GM18870 (cell line): ENCODE data around the gene SLC27A3.
A peak's percentile ranks its signal among the peaks of the same experiment; 100 is the strongest.

ENCODE experiments used
- ATAC-seq: cut with Tn5 transposase; IDR thresholded peaks from one replicate; pipeline ENCODE4 v1.9.1; 2021; ENCODE audit warnings: moderate library complexity; ENCODE audit not compliant: unreplicated experiment

The SLC27A3 gene

DNA sequence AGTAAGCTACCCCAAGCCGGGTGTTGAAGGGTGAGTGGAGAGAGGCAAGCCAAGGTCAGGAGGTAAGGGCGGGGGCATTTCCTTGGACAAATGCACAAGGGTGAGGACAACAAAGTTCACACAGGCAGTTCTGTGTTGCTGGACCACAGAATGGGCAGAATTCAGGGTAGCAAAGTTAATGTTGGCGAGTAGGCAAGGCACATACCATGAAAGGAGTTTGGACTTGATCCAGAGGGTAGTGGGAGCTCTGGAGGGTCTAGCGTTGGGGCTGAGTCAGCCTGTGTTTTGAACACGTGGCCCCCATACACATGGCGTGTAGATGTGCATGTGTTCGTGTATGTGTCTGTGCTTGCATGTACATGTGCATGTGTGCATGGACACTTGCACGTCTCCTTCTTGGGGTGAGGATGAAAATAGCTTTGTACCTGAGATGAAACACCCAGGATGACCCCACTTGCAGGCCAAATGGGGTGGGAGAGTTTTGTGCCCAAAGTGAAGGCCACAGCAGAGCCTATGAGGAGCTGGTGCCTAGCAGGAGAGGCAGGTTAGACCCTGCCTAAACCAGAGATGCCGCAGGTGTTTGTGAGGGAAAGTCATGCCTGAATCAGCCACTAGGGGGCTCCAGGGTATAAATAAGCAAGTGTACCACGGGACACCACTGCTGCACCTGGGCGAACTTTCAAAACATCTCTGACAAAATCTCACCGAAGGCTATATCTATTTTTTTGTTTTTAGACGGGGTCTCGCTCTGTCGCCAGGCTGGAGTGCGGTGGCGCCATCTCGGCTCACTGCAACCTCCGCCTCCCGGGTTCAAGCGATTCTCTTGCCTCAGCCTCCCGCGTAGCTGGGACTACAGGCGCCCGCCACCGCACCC is 21.8 kb downstream of the SLC27A3 start:
- ATAC-seq: no peak

- ATAC-seq: no peak
These were observed 23.2 kb downstream of the SLC27A3 start for GRCh38 chr1:153798468-153798780.

- no peak for ATAC-seq
These were observed 23.8 kb downstream of the SLC27A3 start for GRCh38 chr1:153799016-153799415.

DNA sequence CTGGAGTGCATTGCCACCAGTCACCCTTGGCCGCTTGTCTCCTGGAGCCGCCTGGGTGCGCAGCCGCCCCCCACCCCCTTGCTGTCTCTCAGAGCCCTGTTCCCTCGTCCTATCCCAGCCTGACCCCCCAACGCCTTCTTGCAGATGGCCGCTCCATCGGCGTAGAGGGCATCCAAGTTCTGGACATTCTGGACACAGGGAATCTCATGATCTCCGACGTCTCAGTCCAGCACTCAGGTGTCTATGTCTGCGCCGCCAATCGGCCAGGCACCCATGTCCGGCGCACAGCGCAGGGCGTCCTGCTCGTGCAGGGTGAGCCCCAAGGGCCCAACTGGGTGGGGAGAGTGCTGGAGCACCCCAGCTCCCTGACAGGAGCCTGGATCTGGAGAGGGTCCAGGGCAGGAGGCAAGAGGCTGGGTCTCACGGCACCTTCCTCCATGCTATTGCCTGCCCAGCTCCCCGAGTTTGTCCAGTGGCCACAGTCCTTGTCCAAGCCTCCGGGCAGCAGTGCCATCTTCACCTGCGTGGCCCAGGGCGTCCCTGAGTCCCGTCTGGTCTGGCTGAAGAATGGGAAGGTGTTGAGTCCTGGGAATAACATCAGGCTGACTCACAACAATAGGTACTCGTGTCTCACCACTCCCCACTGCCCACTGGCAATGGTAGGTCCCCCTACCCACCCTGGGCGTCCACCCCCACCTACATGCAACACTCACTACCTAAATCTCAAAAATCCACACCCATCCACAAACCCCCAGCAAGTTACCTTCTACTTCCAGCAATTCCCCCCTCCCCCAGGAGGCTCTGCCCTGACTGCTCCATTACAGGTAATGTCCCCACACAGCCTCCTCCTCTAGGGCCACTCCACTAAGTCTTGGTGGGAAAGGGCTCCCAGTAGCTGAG is 24.6 kb downstream of the SLC27A3 start:
- ATAC-seq: no peak

GRCh38 chr1:153800516-153800915 is 25.3 kb downstream of the SLC27A3 start:
- no peak for ATAC-seq

DNA sequence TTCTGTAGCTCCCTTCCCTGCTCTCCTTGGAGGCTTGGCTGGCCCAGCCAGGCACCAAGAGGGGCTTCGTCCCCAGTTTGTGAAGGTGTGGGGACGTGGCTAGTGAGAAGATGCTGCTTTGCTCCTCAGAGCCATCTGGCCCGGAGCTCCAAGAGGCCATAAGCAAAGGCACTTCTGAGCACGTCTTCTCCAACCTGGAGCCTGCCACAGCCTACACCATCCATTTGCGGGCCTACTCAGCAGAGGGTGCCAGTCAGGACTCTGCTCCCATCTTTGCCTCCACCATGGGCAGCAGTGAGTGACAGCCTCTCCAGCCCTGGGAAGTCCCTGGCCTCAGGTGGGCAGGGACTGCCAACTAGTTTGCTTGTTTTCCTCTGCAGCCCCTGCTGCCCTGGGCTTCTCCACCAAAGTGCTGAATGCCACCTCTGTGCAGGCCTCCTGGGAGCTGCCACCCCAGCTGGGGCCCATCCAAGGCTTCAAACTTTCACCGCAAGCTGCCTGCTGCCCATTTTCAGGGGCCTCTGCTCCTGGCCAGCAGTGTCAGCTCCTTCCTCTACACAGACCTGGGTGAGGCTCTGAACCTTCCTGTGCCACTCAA is 25.9 kb downstream of the SLC27A3 start:
- ATAC-seq: no peak

DNA sequence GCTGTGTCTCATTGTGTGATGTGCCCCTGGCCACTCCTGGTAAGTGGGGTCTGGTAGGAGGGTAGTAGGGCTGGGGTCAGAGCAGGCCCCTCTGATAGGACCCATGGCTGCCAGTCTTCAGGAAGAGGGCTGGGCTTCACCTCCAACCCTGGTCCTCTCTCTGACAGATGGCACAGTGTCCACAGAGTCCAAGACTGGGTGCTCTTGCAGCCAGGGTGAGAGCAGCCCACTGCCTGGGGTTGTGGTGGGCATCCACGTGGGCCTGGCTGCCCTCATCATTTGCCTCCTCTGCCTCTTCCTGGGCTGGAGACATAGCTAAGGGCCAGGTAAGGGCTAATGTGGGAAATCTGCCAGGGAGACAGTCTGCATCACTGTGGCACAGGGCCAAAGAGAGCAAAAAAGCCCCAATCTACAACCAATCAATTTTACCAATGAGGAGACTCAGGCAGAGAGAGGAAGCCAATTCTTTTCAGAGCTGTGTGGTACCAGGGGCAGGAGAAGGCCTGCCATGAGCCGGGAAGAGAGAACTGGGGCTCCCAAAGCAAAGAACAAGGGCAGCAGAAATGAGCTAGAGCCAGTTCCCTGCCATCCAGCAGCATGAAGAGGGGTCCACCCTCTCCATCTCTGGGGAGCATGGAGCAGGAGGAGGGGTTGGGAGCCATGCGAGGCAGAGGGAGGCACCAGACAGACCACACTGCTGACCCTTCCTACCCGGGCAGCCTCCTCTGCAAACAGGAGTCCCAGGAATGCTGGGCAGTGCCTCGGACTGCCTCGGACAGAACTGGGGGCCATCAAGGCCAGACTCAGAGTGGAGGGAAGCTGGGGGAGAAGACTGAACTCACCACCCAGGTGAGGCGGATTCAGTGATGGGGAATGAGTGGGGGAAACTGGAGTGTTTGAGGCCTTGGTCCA is 26.8 kb downstream of the SLC27A3 start:
- ATAC-seq: no peak

DNA sequence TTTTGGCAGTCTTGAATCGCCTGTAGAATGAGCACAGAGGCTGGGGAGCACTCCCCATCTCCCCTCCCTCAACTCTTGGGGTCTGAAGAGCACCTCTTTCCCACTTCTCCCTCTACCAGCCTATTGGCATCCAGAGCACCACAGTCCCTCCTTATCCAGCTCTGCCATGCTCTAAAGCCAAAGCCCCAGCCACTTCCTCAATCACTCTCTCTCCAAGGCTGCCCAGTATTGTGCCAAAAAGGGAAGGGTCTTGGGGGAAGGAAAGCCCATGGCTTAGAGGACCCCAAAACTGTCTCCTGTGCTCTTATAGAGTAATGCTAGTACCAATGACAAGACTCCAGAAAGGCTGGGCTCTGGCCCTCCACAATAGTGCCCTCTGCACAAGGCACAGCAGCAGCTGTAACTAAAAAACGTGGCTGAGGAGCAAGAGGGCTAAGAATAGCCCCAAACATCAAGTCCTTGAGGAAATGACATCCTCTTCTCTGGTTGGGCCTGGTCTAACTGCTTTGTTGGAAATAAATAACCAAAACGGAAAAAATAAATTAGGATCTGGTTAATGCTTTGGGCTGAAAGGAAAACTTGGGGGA is 28.4 kb downstream of the SLC27A3 start:
- ATAC-seq: no peak

DNA sequence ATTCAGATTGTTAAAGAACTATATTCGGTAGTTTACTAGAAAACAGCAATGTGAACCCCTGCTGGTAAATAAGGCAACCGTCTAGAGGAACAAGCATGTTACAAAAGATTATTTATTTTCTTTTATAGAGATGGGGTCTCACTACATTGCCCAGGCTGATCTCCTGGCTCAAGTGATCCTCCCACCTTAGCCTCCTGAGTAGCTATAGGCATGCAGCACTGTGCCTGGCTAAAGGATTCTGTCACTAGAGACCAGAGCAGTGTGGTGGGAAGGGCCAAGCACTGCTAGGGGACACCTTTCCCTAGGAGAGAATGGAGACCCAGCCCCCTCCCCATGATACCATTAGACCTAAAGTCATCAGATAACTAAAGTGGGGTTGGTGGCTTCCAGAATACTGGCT is 28.9 kb downstream of the SLC27A3 start:
- no peak for ATAC-seq

- ATAC-seq: peak; percentile 85
These were observed 30.0 kb downstream of the SLC27A3 start for GRCh38 chr1:153805042-153805745.

- ATAC-seq: peak; percentile 18
These were observed 30.9 kb downstream of the SLC27A3 start for GRCh38 chr1:153805886-153806719.

DNA sequence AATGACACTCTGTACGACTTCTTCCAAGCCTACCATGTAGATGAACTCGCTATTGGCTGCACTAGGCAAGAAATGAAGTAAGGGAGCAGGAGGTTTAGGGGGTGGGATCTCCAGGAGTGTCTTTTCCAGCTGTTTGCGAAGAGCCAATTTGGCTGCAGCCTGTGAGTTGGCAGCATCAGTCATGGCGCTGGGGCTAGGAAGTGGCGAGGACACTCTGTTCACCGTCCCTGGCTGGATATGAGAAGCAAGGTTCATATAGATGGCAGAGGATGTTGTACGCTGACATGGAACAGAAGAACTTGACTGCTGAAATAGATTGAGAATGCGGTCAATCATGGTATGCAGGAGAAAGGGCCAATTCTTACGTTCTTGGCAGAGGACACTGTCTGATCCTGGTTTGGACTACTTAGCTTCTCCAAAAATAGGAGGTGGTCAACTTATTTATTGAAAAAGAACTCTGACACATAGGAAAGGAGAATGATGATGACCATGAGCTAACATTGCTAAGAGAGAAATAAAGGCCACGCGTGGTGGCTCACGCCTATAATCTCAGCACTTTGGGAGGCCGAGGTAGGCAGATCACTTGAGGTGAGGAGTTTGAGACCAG is 41.2 kb downstream of the SLC27A3 start:
- no peak for ATAC-seq

- ATAC-seq: no peak
These were observed 43.7 kb downstream of the SLC27A3 start for GRCh38 chr1:153818876-153819275.

DNA sequence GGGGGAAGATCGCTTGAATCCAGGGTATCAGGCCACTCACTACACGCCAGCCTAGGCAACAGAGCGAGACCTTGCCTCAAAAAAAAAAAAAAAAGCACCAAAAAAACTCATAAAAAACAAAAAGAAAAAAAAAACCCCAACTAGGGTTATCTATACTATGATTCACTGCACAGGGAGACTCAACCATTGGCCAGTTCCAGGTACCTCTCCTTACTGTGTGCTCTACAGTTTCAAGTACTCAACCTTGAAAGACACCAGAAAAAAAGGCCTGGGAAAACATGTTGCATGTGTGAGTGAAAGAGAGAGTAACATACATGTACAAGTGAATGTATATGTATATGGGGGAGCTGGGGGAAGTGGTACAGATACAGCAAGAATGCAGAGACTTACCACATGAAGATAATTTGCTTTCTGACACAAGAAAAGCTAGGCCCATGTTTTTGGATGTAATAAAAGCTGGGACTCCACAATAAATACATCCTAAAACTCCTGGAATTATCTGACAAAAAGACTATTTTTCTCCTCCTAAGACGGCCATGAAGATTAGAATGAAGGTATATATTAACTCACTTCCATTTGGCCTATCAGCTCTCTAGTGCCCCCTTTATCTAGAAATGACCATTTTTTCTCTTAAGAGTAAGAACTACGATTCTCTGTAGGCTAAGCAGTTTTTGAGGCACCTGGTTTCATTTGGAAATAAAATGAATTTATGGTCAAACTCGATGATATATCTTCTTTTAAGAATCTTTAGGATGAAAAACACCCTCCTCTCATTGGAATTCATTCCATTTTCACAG is 52.2 kb downstream of the SLC27A3 start:
- ATAC-seq: no peak
